HL-60 (cell line): ENCODE results near the gene SIX1.

Source experiments
- DNase-seq, 2 experiments: peaks; one replicate each; pipeline ENCODE4 v3.0.0-alpha.2; 2010 to 2020; ENCODE audit warnings: low read depth in 1 of 2, low spot score in 1 of 2
- H3K27ac ChIP-seq: fragments of 250-450 bp; sonication (Bioruptor Pico); replicated peaks from 2 replicates; pipeline ENCODE4 v1.5.1; 2020; ENCODE audit warnings: mild to moderate bottlenecking, moderate library complexity
- H3K27me3 ChIP-seq: fragments of 250-450 bp; sonication (Bioruptor Pico); 2 replicates; pipeline ENCODE4 v1.5.1; 2021; ENCODE audit warnings: mild to moderate bottlenecking, moderate library complexity; ENCODE audit not compliant: insufficient read depth, poor library complexity, severe bottlenecking
- H3K4me3 ChIP-seq: replicated peaks from 2 replicates; pipeline ENCODE4 v1.5.1; 2011; ENCODE audit warnings: mild to moderate bottlenecking, control low read depth, low read length; ENCODE audit not compliant: insufficient read depth
- GABPA ChIP-seq: IDR thresholded peaks from 2 replicates; pipeline ENCODE4 v1.6.1; 2012; ENCODE audit warnings: low read depth
- POLR2AphosphoS5 ChIP-seq: IDR thresholded peaks from 2 replicates; pipeline ENCODE4 v1.6.1; 2012; ENCODE audit warnings: low read depth
- REST ChIP-seq: IDR thresholded peaks from 2 replicates; pipeline ENCODE4 v1.6.1; 2012; ENCODE audit warnings: low read depth; ENCODE audit not compliant: insufficient replicate concordance
- SPI1 ChIP-seq: IDR thresholded peaks from 2 replicates; pipeline ENCODE4 v1.6.1; 2012; ENCODE audit warnings: low read depth, mild to moderate bottlenecking, borderline replicate concordance
- TF ChIP-seq, protein P1 (sequence below): IDR thresholded peaks from one replicate; pipeline ENCODE4 v1.5.1; 2011; ENCODE audit warnings: low read length, control low read depth, inconsistent platforms; ENCODE audit not compliant: insufficient read depth

SIX1 gene

GRCh38 chr14:60653701-60654161, 4.5 kb upstream of the SIX1 start:
- H3K27ac ChIP-seq = no peak overlapping the region
- H3K4me3 ChIP-seq = no peak overlapping the region
- no peak for DNase-seq
- TF ChIP-seq GABPA (no peak), REST (no peak), SPI1 (no peak), POLR2AphosphoS5 (no peak)
- TF ChIP-seq, protein P1, sequence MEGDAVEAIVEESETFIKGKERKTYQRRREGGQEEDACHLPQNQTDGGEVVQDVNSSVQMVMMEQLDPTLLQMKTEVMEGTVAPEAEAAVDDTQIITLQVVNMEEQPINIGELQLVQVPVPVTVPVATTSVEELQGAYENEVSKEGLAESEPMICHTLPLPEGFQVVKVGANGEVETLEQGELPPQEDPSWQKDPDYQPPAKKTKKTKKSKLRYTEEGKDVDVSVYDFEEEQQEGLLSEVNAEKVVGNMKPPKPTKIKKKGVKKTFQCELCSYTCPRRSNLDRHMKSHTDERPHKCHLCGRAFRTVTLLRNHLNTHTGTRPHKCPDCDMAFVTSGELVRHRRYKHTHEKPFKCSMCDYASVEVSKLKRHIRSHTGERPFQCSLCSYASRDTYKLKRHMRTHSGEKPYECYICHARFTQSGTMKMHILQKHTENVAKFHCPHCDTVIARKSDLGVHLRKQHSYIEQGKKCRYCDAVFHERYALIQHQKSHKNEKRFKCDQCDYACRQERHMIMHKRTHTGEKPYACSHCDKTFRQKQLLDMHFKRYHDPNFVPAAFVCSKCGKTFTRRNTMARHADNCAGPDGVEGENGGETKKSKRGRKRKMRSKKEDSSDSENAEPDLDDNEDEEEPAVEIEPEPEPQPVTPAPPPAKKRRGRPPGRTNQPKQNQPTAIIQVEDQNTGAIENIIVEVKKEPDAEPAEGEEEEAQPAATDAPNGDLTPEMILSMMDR = no peak
- H3K27me3 ChIP-seq = peaks cover 78% of the 10 kb centered on the region

- TF ChIP-seq REST (no peak), POLR2AphosphoS5 (no peak), SPI1 (no peak)
- TF ChIP-seq, protein P1 = no peak
- Histone ChIP-seq H3K27me3 (peaks cover 80% of the 10 kb centered on the region), H3K27ac (no peak overlapping the region), H3K4me3 (no peak overlapping the region)
- no peak for DNase-seq
Observed at GRCh38 chr14:60652674-60653651, 3.7 kb upstream of the SIX1 start.

DNA sequence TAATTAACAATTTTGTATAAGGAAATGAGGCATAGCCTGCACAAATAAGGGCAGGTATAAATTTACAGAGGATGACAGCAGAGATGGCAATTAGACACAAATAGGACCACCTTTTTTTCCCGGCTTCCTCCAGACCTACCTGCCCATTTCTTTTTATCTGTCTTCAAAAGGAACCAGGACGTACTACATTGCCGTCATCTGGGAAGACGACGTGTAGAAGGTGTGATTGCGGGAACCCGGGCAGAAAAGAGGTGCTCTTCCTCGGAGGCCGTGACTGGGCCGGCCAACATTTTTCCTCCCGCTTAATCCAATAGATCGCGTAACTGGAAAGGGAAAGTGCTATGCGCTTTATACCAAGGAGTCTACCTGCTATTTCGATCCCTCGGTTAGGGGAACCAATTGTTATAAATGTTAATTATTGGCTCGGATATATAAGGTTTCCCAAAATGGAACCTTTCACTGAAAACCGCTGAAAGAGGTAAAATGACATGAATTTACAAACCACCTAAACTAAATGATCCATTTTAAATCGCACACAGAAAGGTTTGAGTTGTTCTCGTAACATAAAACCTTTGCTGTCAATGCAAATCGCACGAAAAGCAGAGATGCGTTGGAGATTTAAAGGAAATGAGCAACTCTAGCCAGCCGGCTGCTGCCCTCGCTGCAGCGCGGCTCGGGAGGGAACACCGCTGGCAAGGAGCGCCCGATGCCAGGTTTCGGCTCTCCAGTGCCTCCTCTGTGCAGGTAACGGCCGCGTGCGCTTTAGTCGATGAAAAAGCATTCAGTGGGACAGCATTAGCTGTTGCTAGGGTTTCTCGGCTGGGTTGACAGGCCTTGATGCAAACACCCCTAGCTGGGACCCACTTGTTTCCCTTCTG, 2.8 kb upstream of the SIX1 start:
- no peak for DNase-seq
- TF ChIP-seq GABPA = no peak
- TF ChIP-seq POLR2AphosphoS5 = no peak
- TF ChIP-seq, protein P1 = no peak
- no peak for TF ChIP-seq SPI1
- H3K27ac ChIP-seq = no peak overlapping the region
- peaks cover 84% of the 10 kb centered on the region for H3K27me3 ChIP-seq
- no peak overlapping the region for H3K4me3 ChIP-seq
